CD4-positive, alpha-beta memory T cell (primary cell): ENCODE results near the gene FSTL3. TPM values are rescaled to one million over a fixed set of nuclear protein-coding genes. Genes with fewer than 3 reads are reported as not detected.
A peak's percentile ranks its signal among the peaks of the same experiment; 100 is the strongest.

Experiments
- CTCF ChIA-PET: fragments of 350-600 bp; sonication (Branson Sonifier 250); formaldehyde crosslinking; loops from one replicate; lab custom pipeline; 2021; ENCODE audit warnings: inconsistent platforms; ENCODE audit not compliant: partially characterized antibody; lab: Charles Lee
- POLR2A ChIA-PET: fragments of 350-600 bp; sonication (Branson Sonifier 250); formaldehyde crosslinking; loops from one replicate; lab custom pipeline; 2021; ENCODE audit not compliant: partially characterized antibody; lab: Charles Lee
- DNase-seq, 5 donors: peaks; one replicate each; pipeline versions ENCODE4 v3.0.0 to v3.0.0-alpha.2; 2020 to 2022; ENCODE audit warnings: mixed read lengths in 1 of 5
- H3K27ac ChIP-seq: one replicate; pipeline ENCODE4 v1.7.0; 2013; ENCODE audit warnings: low read depth, low read length
- H3K27me3 ChIP-seq: 2 replicates; pipeline ENCODE4 v1.7.0; 2013; ENCODE audit warnings: mild to moderate bottlenecking, low read length, moderate library complexity; ENCODE audit not compliant: insufficient read depth
- H3K36me3 ChIP-seq: 2 replicates; pipeline ENCODE4 v1.7.0; 2013; ENCODE audit warnings: mild to moderate bottlenecking, low read length, moderate library complexity; ENCODE audit not compliant: insufficient read depth
- H3K4me1 ChIP-seq: 2 replicates; pipeline ENCODE4 v1.7.0; 2013; ENCODE audit warnings: mild to moderate bottlenecking, low read length, moderate library complexity; ENCODE audit not compliant: insufficient read depth
- H3K4me3 ChIP-seq, 2 donors: one replicate each; pipeline ENCODE4 v1.7.0; 2013; ENCODE audit warnings: low read length in 2 of 2, mild to moderate bottlenecking in 1 of 2
- H3K9me3 ChIP-seq, 2 donors: one replicate each; pipeline ENCODE4 v1.7.0; 2013; ENCODE audit warnings: low read length in 2 of 2, control low read depth in 1 of 2; ENCODE audit not compliant: control insufficient read depth in 1 of 2
- H3K27ac Mint-ChIP-seq, 7 donors: one replicate each; pipeline ENCODE4 v1.8.0; 2020 to 2021; ENCODE audit warnings: mixed read lengths in 7 of 7, mild to moderate bottlenecking in 6 of 7, inconsistent platforms in 3 of 7, moderate library complexity in 3 of 7
- H3K27me3 Mint-ChIP-seq, 2 donors: one replicate each; pipeline ENCODE4 v1.8.0; 2020 to 2021; ENCODE audit warnings: mixed read lengths in 2 of 2
- H3K36me3 Mint-ChIP-seq, 2 donors: one replicate each; pipeline ENCODE4 v1.8.0; 2020 to 2021; ENCODE audit warnings: mixed read lengths in 2 of 2, inconsistent platforms in 1 of 2, mild to moderate bottlenecking in 1 of 2
- H3K4me1 Mint-ChIP-seq, 4 donors: one replicate each; pipeline ENCODE4 v1.8.0; 2020 to 2021; ENCODE audit warnings: mixed read lengths in 4 of 4, mild to moderate bottlenecking in 1 of 4
- H3K4me3 Mint-ChIP-seq, 8 donors: one replicate each; pipeline ENCODE4 v1.8.0; 2020 to 2021; ENCODE audit warnings: mixed read lengths in 8 of 8, mild to moderate bottlenecking in 7 of 8, moderate library complexity in 6 of 8, inconsistent platforms in 3 of 8
- H3K9me3 Mint-ChIP-seq, 8 donors: one replicate each; pipeline ENCODE4 v1.8.0; 2020 to 2021; ENCODE audit warnings: mixed read lengths in 8 of 8, mild to moderate bottlenecking in 5 of 8, inconsistent platforms in 3 of 8, moderate library complexity in 1 of 8
- intact Hi-C: fragments of 100-400 bp; cut with micrococcal nuclease; formaldehyde crosslinking; loops from one replicate; pipeline ENCODE4 v1.15.1; 2023
- polyA plus RNA-seq, 2 donors: library from polyadenylated mRNA; unstranded; fragments of 300-500 nt; fragmentation: Illumina TruSeq; gene quantifications; one replicate each; pipeline ENCODE4 v1.2.3, GENCODE V29; 2021
- total RNA-seq, 2 experiments: library from RNA; stranded (reverse); gene quantifications; one replicate each; pipeline ENCODE4 v1.2.3, GENCODE V29; 2021

FSTL3 gene
- total and polyA plus RNA-seq, 4 experiments from 2014 or later: 2.0 to 3.4 (median 2.5) TPM

DNA sequence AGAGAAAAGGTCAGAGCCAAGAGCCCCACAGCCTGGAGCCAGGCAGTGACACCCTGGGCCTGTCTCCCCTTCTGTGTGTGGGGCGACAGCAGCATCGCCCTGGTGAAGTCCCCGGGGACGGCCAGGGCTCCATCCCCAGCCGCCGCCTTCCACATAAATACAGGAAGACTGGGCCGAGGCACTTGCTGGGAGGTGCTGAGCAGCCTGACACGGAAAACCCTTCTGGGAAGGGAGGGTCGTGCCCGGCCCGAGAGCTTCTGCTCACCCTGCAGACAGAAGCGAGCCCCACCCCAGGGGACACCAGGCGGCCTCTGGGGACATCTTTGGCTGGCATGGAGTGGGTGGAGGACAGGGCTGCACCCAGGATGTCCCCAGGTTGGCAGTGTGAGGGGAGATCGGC lies 31.4 kb upstream of the FSTL3 start:
- peaks cover 6 to 9% of the 10 kb centered on the region in 2 donors for H3K36me3 Mint-ChIP-seq
- DNase-seq: no peak
- no peak overlapping the region for H3K4me3 Mint-ChIP-seq
- H3K27me3 Mint-ChIP-seq: no peaks in the 10 kb centered on the region
- H3K4me1 Mint-ChIP-seq: peaks cover 0 to 3% (median 0%) of the 10 kb centered on the region in 4 donors
- H3K27ac Mint-ChIP-seq: peak overlapping the region in 1 of 7 donors; percentile 46
- intact Hi-C loops: no loop called here
- Histone ChIP-seq H3K9me3 (no peaks in the 10 kb centered on the region), H3K27ac (no peak overlapping the region), H3K4me3 (no peak overlapping the region), H3K4me1 (no peaks in the 10 kb centered on the region), H3K27me3 (no peaks in the 10 kb centered on the region), H3K36me3 (peaks cover 14% of the 10 kb centered on the region)
- ChIA-PET POLR2A (interaction anchor here (1.3 kb wide), 1 partner anchor 16 kb away, joined by 10 read pairs; no protein-coding TSS in a partner anchor), CTCF (no interaction called here)
- H3K9me3 Mint-ChIP-seq: peaks cover 0 to 2% (median 0%) of the 10 kb centered on the region in 8 donors

- Histone ChIP-seq H3K36me3 (peaks cover 23% of the 10 kb centered on the region), H3K9me3 (no peaks in the 10 kb centered on the region), H3K4me1 (no peaks in the 10 kb centered on the region), H3K4me3 (no peak overlapping the region), H3K27ac (no peak overlapping the region), H3K27me3 (no peaks in the 10 kb centered on the region)
- intact Hi-C loops: no loop called here
- CTCF ChIA-PET: no interaction called here
- H3K27ac Mint-ChIP-seq: no peak overlapping the region
- no peak for DNase-seq
- no peaks in the 10 kb centered on the region for H3K27me3 Mint-ChIP-seq
- H3K9me3 Mint-ChIP-seq: no peaks in the 10 kb centered on the region
- H3K4me1 Mint-ChIP-seq: peaks cover 0 to 3% (median 0%) of the 10 kb centered on the region in 4 donors
- POLR2A ChIA-PET: interaction anchor here (1.3 kb wide), 1 partner anchor 15 kb away, joined by 10 read pairs; no protein-coding TSS in a partner anchor
- peaks cover 6 to 12% of the 10 kb centered on the region in 2 donors for H3K36me3 Mint-ChIP-seq
- no peak overlapping the region for H3K4me3 Mint-ChIP-seq
Measured at GRCh38 chr19:645912-646778, 30.0 kb upstream of the FSTL3 start.

DNA sequence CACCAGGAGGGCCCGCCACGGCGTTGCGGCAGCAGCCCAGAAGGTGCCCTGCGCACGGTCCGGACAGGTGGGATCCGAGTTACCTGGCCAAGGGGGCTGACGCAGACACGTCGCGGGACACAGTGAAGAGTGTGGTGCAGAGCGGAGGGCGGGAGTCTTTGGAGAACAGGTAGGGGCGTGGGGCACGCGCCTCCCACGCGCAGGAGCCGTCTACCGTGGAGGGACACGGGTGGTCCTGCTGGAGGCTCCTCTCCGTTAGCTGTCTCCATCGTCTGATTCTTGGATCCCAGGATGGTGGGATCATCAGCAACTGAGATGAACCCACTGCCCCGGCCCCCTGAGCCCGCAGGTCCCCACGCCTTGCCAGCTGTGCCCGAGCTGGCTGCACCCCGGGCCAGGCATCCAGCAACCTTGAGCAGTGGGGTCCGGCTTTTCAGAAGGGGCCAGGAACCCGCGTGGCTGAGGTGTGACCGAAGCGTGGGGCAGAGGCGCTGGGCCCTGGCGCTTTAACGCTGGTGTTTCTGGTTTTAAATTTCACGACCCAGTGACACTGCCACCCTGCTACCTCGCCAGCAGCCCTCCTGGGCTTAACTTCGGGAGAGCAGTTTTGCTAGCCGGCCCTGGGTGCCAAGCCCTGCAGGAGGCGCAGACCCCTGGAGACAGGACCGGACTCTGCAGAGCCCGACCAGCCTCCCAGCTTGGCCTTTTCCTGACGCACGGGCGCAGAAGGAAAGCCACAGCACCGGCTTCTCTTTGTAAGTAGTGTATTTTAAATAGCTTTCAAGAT lies 29.2 kb upstream of the FSTL3 start:
- Mint-ChIP-seq H3K4me3 (no peak overlapping the region), H3K9me3 (no peaks in the 10 kb centered on the region), H3K4me1 (peaks cover 0 to 3% (median 0%) of the 10 kb centered on the region in 4 donors), H3K36me3 (peaks cover 6 to 12% of the 10 kb centered on the region in 2 donors), H3K27me3 (no peaks in the 10 kb centered on the region), H3K27ac (no peak overlapping the region)
- Histone ChIP-seq H3K9me3 (no peaks in the 10 kb centered on the region), H3K4me3 (no peak overlapping the region), H3K36me3 (peaks cover 31% of the 10 kb centered on the region), H3K4me1 (no peaks in the 10 kb centered on the region), H3K27me3 (no peaks in the 10 kb centered on the region), H3K27ac (no peak overlapping the region)
- no peak for DNase-seq
- ChIA-PET POLR2A (interaction anchor here (3.2 kb wide), 1 partner anchor 14 kb away, joined by 13 read pairs; no protein-coding TSS in a partner anchor), CTCF (no interaction called here)
- intact Hi-C loops: no loop called here

- DNase-seq: peak in 1 of 5 donors; percentile 7
- Histone ChIP-seq H3K4me3 (no peak overlapping the region), H3K4me1 (no peaks in the 10 kb centered on the region), H3K9me3 (no peaks in the 10 kb centered on the region), H3K27me3 (no peaks in the 10 kb centered on the region), H3K27ac (no peak overlapping the region), H3K36me3 (peaks cover 39% of the 10 kb centered on the region)
- Mint-ChIP-seq H3K4me1 (peaks cover 0 to 3% (median 0%) of the 10 kb centered on the region in 4 donors), H3K27me3 (no peaks in the 10 kb centered on the region), H3K36me3 (peaks cover 6 to 12% of the 10 kb centered on the region in 2 donors), H3K4me3 (no peak overlapping the region), H3K27ac (no peak overlapping the region), H3K9me3 (no peaks in the 10 kb centered on the region)
- ChIA-PET POLR2A (interaction anchor here (3.2 kb wide), 1 partner anchor 13 kb away, joined by 13 read pairs; no protein-coding TSS in a partner anchor), CTCF (no interaction called here)
- intact Hi-C loops: no loop called here
Measured at GRCh38 chr19:647566-648284, 28.5 kb upstream of the FSTL3 start.

- Mint-ChIP-seq H3K9me3 (no peaks in the 10 kb centered on the region), H3K36me3 (peaks cover 6 to 12% of the 10 kb centered on the region in 2 donors), H3K27me3 (no peaks in the 10 kb centered on the region), H3K4me1 (peaks cover 0 to 4% (median 0%) of the 10 kb centered on the region in 4 donors), H3K27ac (no peak overlapping the region), H3K4me3 (no peak overlapping the region)
- Histone ChIP-seq H3K4me3 (no peak overlapping the region), H3K4me1 (peaks cover 2% of the 10 kb centered on the region), H3K36me3 (peaks cover 45% of the 10 kb centered on the region), H3K27me3 (no peaks in the 10 kb centered on the region), H3K27ac (no peak overlapping the region), H3K9me3 (no peaks in the 10 kb centered on the region)
- intact Hi-C loops: no loop called here
- ChIA-PET POLR2A (interaction anchor here (3.2 kb wide), 1 partner anchor 13 kb away, joined by 13 read pairs; no protein-coding TSS in a partner anchor), CTCF (no interaction called here)
- DNase-seq: peak in 1 of 5 donors; percentile 9
Measured at GRCh38 chr19:648305-648704, 27.9 kb upstream of the FSTL3 start.

DNA sequence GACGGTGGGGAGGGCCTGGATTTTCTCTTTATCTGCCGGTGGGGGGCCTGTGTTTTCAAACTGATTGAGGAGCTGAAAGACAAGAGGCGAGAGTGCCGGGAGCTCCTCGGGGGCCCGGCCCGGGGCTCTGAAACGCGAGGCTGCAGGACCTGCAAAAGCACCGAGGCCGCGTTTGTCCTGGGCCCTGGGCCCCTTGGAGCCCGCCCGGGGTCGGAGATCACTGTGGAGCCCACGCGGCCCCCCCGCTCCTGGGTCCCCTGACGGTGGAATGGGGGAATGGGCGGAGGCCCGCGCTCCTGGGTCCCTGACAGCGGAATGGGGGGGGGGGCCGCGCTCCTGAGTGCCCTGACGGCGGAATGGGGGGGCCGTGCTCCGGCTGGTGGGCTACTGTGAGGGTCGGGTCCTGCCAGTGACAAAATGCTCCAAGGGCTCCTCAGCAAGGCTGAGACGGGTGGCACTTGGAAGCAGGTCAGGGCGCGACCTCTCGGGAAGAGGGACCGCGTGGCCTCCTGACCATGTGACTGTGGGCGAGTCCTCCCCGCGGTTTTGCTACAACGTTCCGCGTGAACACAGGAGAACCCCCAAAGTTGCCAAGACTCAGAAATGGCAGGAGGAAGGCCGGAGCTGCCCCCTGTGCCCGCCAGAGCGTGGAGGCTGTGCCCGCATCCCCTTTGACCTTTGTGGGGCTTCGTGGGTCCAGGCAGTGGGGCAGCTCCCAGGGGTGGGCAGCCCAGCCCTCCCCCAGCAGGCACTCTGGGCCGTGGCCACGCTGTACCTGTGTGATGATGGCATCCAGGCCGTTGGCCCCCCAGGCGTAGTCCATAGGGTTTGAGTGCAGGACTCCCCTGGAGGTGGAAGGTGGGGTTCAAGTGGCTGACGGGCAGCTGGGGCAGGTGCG lies 27.0 kb upstream of the FSTL3 start:
- H3K27me3 ChIP-seq: no peaks in the 10 kb centered on the region
- H3K36me3 Mint-ChIP-seq: peaks cover 6 to 17% of the 10 kb centered on the region in 2 donors
- peaks cover 52% of the 10 kb centered on the region for H3K36me3 ChIP-seq
- no peak overlapping the region for H3K27ac Mint-ChIP-seq
- no peak overlapping the region for H3K4me3 Mint-ChIP-seq
- ChIA-PET CTCF (no interaction called here), POLR2A (interaction anchor here (3.2 kb wide), 1 partner anchor 12 kb away, joined by 13 read pairs; no protein-coding TSS in a partner anchor)
- no peaks in the 10 kb centered on the region for H3K9me3 ChIP-seq
- DNase-seq: peak in 1 of 5 donors; percentile 26
- H3K4me1 Mint-ChIP-seq: peaks cover 0 to 12% (median 2%) of the 10 kb centered on the region in 4 donors
- peaks cover 10% of the 10 kb centered on the region for H3K4me1 ChIP-seq
- no peaks in the 10 kb centered on the region for H3K27me3 Mint-ChIP-seq
- intact Hi-C loops: no loop called here
- H3K9me3 Mint-ChIP-seq: no peaks in the 10 kb centered on the region
- H3K27ac ChIP-seq: no peak overlapping the region
- no peak overlapping the region for H3K4me3 ChIP-seq
